Activated naive CD4-positive, alpha-beta T cell treated with anti-CD3 and anti-CD28 coated beads, Interleukin-2, amount 10 ng/mL, durations not matched to agents 7 days and 5 days (primary cell): ENCODE data around the gene EXOC3.
"Not testable (repeated sequence)": the region's sequence is repeated elsewhere in the genome, so short reads cannot be mapped to it uniquely, and the experiment has no call there.

Experiments used
- CTCF ChIA-PET: fragments of 350-600 bp; sonication (Branson Sonifier 250); formaldehyde crosslinking; loops from one replicate; lab custom pipeline; 2021; ENCODE audit warnings: antibody characterized with exemption; lab: Charles Lee
- DNase-seq: peaks from one replicate; pipeline ENCODE4 v3.0.0-alpha.2; 2020
- H3K27ac Mint-ChIP-seq: one replicate; pipeline ENCODE4 v1.8.0; 2021; ENCODE audit warnings: mild to moderate bottlenecking, moderate library complexity, mixed read lengths
- H3K27me3 Mint-ChIP-seq: one replicate; pipeline ENCODE4 v1.8.0; 2021; ENCODE audit warnings: mild to moderate bottlenecking, mixed read lengths
- H3K36me3 Mint-ChIP-seq: one replicate; pipeline ENCODE4 v1.8.0; 2021; ENCODE audit warnings: mixed read lengths
- H3K4me1 Mint-ChIP-seq: one replicate; pipeline ENCODE4 v1.8.0; 2021; ENCODE audit warnings: mixed read lengths
- H3K4me3 Mint-ChIP-seq: one replicate; pipeline ENCODE4 v1.8.0; 2021; ENCODE audit warnings: mild to moderate bottlenecking, moderate library complexity, mixed read lengths
- H3K9me3 Mint-ChIP-seq: one replicate; pipeline ENCODE4 v1.8.0; 2021; ENCODE audit warnings: mixed read lengths

Gene EXOC3

GRCh38 chr5:466661-467310 is 23.8 kb downstream of the EXOC3 start:
- Mint-ChIP-seq H3K9me3 (no peaks in the 10 kb centered on the region), H3K27me3 (no peaks in the 10 kb centered on the region), H3K27ac (no peak overlapping the region), H3K4me1 (peaks cover 37% of the 10 kb centered on the region), H3K4me3 (no peak overlapping the region), H3K36me3 (peaks cover 38% of the 10 kb centered on the region)
- peak; percentile 17 for DNase-seq
- CTCF ChIA-PET, result no interaction called here

GRCh38 chr5:468401-468800 is 25.4 kb downstream of the EXOC3 start:
- no peaks in the 10 kb centered on the region for H3K9me3 Mint-ChIP-seq
- peaks cover 32% of the 10 kb centered on the region for H3K4me1 Mint-ChIP-seq
- no peak overlapping the region for H3K4me3 Mint-ChIP-seq
- H3K36me3 Mint-ChIP-seq, result peaks cover 24% of the 10 kb centered on the region
- CTCF ChIA-PET, result no interaction called here
- H3K27me3 Mint-ChIP-seq, result no peaks in the 10 kb centered on the region
- H3K27ac Mint-ChIP-seq, result no peak overlapping the region
- peak; percentile 14 for DNase-seq

GRCh38 chr5:469752-470483 is 26.9 kb downstream of the EXOC3 start:
- peak; percentile 14 for DNase-seq
- Mint-ChIP-seq H3K27ac (no peak overlapping the region), H3K36me3 (peaks cover 18% of the 10 kb centered on the region), H3K27me3 (peaks cover 10% of the 10 kb centered on the region), H3K9me3 (no peaks in the 10 kb centered on the region), H3K4me3 (no peak overlapping the region), H3K4me1 (peaks cover 25% of the 10 kb centered on the region)
- CTCF ChIA-PET, result no interaction called here

GRCh38 chr5:470961-471749 is 28.2 kb downstream of the EXOC3 start:
- CTCF ChIA-PET, result interaction anchor here (1.2 to 1.3 kb wide), 2 partner anchors 17 to 24 kb away, joined by 4 to 6 read pairs; no protein-coding TSS in a partner anchor
- H3K4me1 Mint-ChIP-seq, result peaks cover 30% of the 10 kb centered on the region
- peak overlapping the region; percentile 75 for H3K4me3 Mint-ChIP-seq
- H3K27me3 Mint-ChIP-seq, result peaks cover 23% of the 10 kb centered on the region
- peak overlapping the region; percentile 79 for H3K27ac Mint-ChIP-seq
- peak; percentile 27 for DNase-seq
- no peaks in the 10 kb centered on the region for H3K9me3 Mint-ChIP-seq
- H3K36me3 Mint-ChIP-seq, result peaks cover 15% of the 10 kb centered on the region

- Mint-ChIP-seq H3K36me3 (peaks cover 13% of the 10 kb centered on the region), H3K9me3 (no peaks in the 10 kb centered on the region), H3K4me1 (peaks cover 30% of the 10 kb centered on the region), H3K27ac (peak overlapping the region; percentile 46), H3K4me3 (peak overlapping the region; percentile 75), H3K27me3 (peaks cover 28% of the 10 kb centered on the region)
- CTCF ChIA-PET, result interaction anchor here (1.2 to 1.3 kb wide), 2 partner anchors 18 to 25 kb away, joined by 4 to 6 read pairs; no protein-coding TSS in a partner anchor
- DNase-seq, result no peak
Observed at GRCh38 chr5:471750-472058, 28.7 kb downstream of the EXOC3 start.

- peak; percentile 38 for DNase-seq
- H3K4me3 Mint-ChIP-seq, result peak overlapping the region; percentile 75
- peaks cover 33% of the 10 kb centered on the region for H3K27me3 Mint-ChIP-seq
- H3K9me3 Mint-ChIP-seq, result no peaks in the 10 kb centered on the region
- H3K27ac Mint-ChIP-seq, result peak overlapping the region; percentile 46
- H3K36me3 Mint-ChIP-seq, result peaks cover 9% of the 10 kb centered on the region
- H3K4me1 Mint-ChIP-seq, result peaks cover 30% of the 10 kb centered on the region
- CTCF ChIA-PET, result interaction anchor here (1.2 to 1.4 kb wide), 3 partner anchors 18 to 155 kb away, joined by 3 to 6 read pairs (median 4); no protein-coding TSS in a partner anchor
Observed at GRCh38 chr5:472076-472655, 29.2 kb downstream of the EXOC3 start.

- CTCF ChIA-PET, result interaction anchor here (0.9 to 1.4 kb wide), 4 partner anchors 26 to 156 kb away, joined by 3 to 6 read pairs (median 5); no protein-coding TSS in a partner anchor
Observed at GRCh38 chr5:472656-473550, 29.9 kb downstream of the EXOC3 start.

GRCh38 chr5:473551-474192 is 30.7 kb downstream of the EXOC3 start:
- peaks cover 36% of the 10 kb centered on the region for H3K27me3 Mint-ChIP-seq
- DNase-seq, result peak; percentile 52
- H3K27ac Mint-ChIP-seq, result peak overlapping the region; percentile 74
- CTCF ChIA-PET, result interaction anchor here (0.9 to 1.4 kb wide), 3 partner anchors 27 to 157 kb away, joined by 3 to 6 read pairs (median 4); no protein-coding TSS in a partner anchor
- peaks cover 9% of the 10 kb centered on the region for H3K36me3 Mint-ChIP-seq
- H3K4me1 Mint-ChIP-seq, result peaks cover 30% of the 10 kb centered on the region
- no peaks in the 10 kb centered on the region for H3K9me3 Mint-ChIP-seq
- peak overlapping the region; percentile 91 for H3K4me3 Mint-ChIP-seq

More at GRCh38 chr5:472656-473550, 29.9 kb downstream of the EXOC3 start:
- DNase-seq, result peak; percentile 91
- Mint-ChIP-seq H3K4me3 (peak overlapping the region; percentile 75), H3K27me3 (peaks cover 36% of the 10 kb centered on the region), H3K36me3 (peaks cover 9% of the 10 kb centered on the region), H3K27ac (peak overlapping the region; percentile 84), H3K4me1 (peaks cover 30% of the 10 kb centered on the region), H3K9me3 (no peaks in the 10 kb centered on the region)

- not testable (repeated sequence) for H3K36me3 Mint-ChIP-seq, H3K9me3 Mint-ChIP-seq, H3K27ac Mint-ChIP-seq
- H3K27me3 Mint-ChIP-seq, result peaks cover 36% of the 10 kb centered on the region
- H3K4me1 Mint-ChIP-seq, result peaks cover 30% of the 10 kb centered on the region
- CTCF ChIA-PET, result interaction anchor here (0.9 to 1.1 kb wide), 2 partner anchors 28 to 29 kb away, joined by 4 to 6 read pairs; no protein-coding TSS in a partner anchor
- peak; percentile 21 for DNase-seq
- H3K4me3 Mint-ChIP-seq, result peak overlapping the region; percentile 71
Observed at GRCh38 chr5:474232-474839, 31.4 kb downstream of the EXOC3 start.

GRCh38 chr5:474840-475661 is 32.1 kb downstream of the EXOC3 start:
- H3K4me1 Mint-ChIP-seq, result peaks cover 29% of the 10 kb centered on the region
- CTCF ChIA-PET, result interaction anchor here (0.9 kb wide), 1 partner anchor 29 kb away, joined by 3 read pairs; no protein-coding TSS in a partner anchor
- H3K9me3 Mint-ChIP-seq, result no peaks in the 10 kb centered on the region
- H3K27ac Mint-ChIP-seq, result no peak overlapping the region
- peaks cover 8% of the 10 kb centered on the region for H3K36me3 Mint-ChIP-seq
- H3K27me3 Mint-ChIP-seq, result peaks cover 36% of the 10 kb centered on the region
- peak; percentile 48 for DNase-seq
- peak overlapping the region; percentile 71 for H3K4me3 Mint-ChIP-seq

GRCh38 chr5:475704-476101 is 32.7 kb downstream of the EXOC3 start:
- no peaks in the 10 kb centered on the region for H3K9me3 Mint-ChIP-seq
- H3K4me1 Mint-ChIP-seq, result peaks cover 23% of the 10 kb centered on the region
- H3K36me3 Mint-ChIP-seq, result peaks cover 4% of the 10 kb centered on the region
- no peak overlapping the region for H3K27ac Mint-ChIP-seq
- H3K4me3 Mint-ChIP-seq, result peak overlapping the region; percentile 53
- DNase-seq, result no peak
- CTCF ChIA-PET, result interaction anchor here (0.9 kb wide), 1 partner anchor 29 kb away, joined by 3 read pairs; no protein-coding TSS in a partner anchor
- peaks cover 36% of the 10 kb centered on the region for H3K27me3 Mint-ChIP-seq
